Chondrocyte (in vitro differentiated cells): ENCODE data around the gene NEIL3. TPM values are rescaled to one million over a fixed set of nuclear protein-coding genes. Genes with fewer than 3 reads are reported as not detected.

Source experiments
- DNase-seq: peaks from one replicate; pipeline ENCODE4 v3.0.0; 2021; ENCODE audit warnings: mixed read lengths, low spot score
- H3K27ac Mint-ChIP-seq: one replicate; pipeline ENCODE4 v1.8.0; 2021; ENCODE audit warnings: mild to moderate bottlenecking, moderate library complexity, mixed read lengths; ENCODE audit not compliant: unreplicated experiment
- H3K27me3 Mint-ChIP-seq: 2 replicates; pipeline ENCODE4 v1.8.0; 2021; ENCODE audit warnings: low read depth, mixed read lengths
- H3K36me3 Mint-ChIP-seq: 2 replicates; pipeline ENCODE4 v1.8.0; 2021; ENCODE audit warnings: low read depth, mixed read lengths
- H3K4me1 Mint-ChIP-seq: 2 replicates; pipeline ENCODE4 v1.8.0; 2021; ENCODE audit warnings: low read depth, mild to moderate bottlenecking, mixed read lengths
- H3K4me3 Mint-ChIP-seq: one replicate; pipeline ENCODE4 v1.8.0; 2021; ENCODE audit warnings: mild to moderate bottlenecking, moderate library complexity, mixed read lengths; ENCODE audit not compliant: unreplicated experiment
- H3K9me3 Mint-ChIP-seq: 2 replicates; pipeline ENCODE4 v1.8.0; 2021; ENCODE audit warnings: low read depth, mixed read lengths
- CTCF ChIP-seq: fragments of 200-600 bp; sonication (generic); IDR thresholded peaks from 2 replicates; pipeline ENCODE4 v1.5.0; 2021; ENCODE audit warnings: antibody characterized with exemption, mild to moderate bottlenecking, moderate library complexity
- total RNA-seq: library from RNA; stranded (reverse); gene quantifications from 3 replicates; pipeline ENCODE4 v1.2.1, GENCODE V29; 2021

Gene NEIL3
- total RNA-seq, 1 donor from 2014 or later = 1.5 TPM

GRCh38 chr4:177290780-177291179 is 18.9 kb upstream of the NEIL3 start:
- no peak for DNase-seq
- Mint-ChIP-seq H3K36me3 (no peaks in the 10 kb centered on the region), H3K4me3 (no peak overlapping the region), H3K27ac (no peak overlapping the region), H3K27me3 (peaks cover 6% of the 10 kb centered on the region), H3K9me3 (no peaks in the 10 kb centered on the region), H3K4me1 (no peaks in the 10 kb centered on the region)
- no peak for TF ChIP-seq CTCF

- no peak overlapping the region for H3K27ac Mint-ChIP-seq
- H3K9me3 Mint-ChIP-seq = no peaks in the 10 kb centered on the region
- H3K27me3 Mint-ChIP-seq = peaks cover 6% of the 10 kb centered on the region
- no peaks in the 10 kb centered on the region for H3K36me3 Mint-ChIP-seq
- TF ChIP-seq CTCF = no peak
- H3K4me3 Mint-ChIP-seq = no peak overlapping the region
- H3K4me1 Mint-ChIP-seq = no peaks in the 10 kb centered on the region
- DNase-seq = no peak
Measured at GRCh38 chr4:177292171-177292570, 17.5 kb upstream of the NEIL3 start.

GRCh38 chr4:177293208-177294033 is 16.3 kb upstream of the NEIL3 start:
- TF ChIP-seq CTCF = no peak
- H3K4me1 Mint-ChIP-seq = no peaks in the 10 kb centered on the region
- H3K27ac Mint-ChIP-seq = no peak overlapping the region
- H3K27me3 Mint-ChIP-seq = peaks cover 6% of the 10 kb centered on the region
- DNase-seq = no peak
- H3K4me3 Mint-ChIP-seq = no peak overlapping the region
- H3K9me3 Mint-ChIP-seq = peaks cover 9% of the 10 kb centered on the region
- no peaks in the 10 kb centered on the region for H3K36me3 Mint-ChIP-seq

- H3K9me3 Mint-ChIP-seq = peaks cover 9% of the 10 kb centered on the region
- H3K27me3 Mint-ChIP-seq = peaks cover 3% of the 10 kb centered on the region
- H3K4me1 Mint-ChIP-seq = peaks cover 7% of the 10 kb centered on the region
- no peak overlapping the region for H3K27ac Mint-ChIP-seq
- H3K4me3 Mint-ChIP-seq = no peak overlapping the region
- no peak for DNase-seq
- no peaks in the 10 kb centered on the region for H3K36me3 Mint-ChIP-seq
- no peak for TF ChIP-seq CTCF
Measured at GRCh38 chr4:177297785-177298391, 11.8 kb upstream of the NEIL3 start.

- H3K4me3 Mint-ChIP-seq = no peak overlapping the region
Measured at GRCh38 chr4:177301126-177301639, 8.5 kb upstream of the NEIL3 start.

More at GRCh38 chr4:177301126-177301639, 8.5 kb upstream of the NEIL3 start:
- DNase-seq = no peak
- Mint-ChIP-seq H3K4me1 (peaks cover 7% of the 10 kb centered on the region), H3K27ac (no peak overlapping the region), H3K36me3 (no peaks in the 10 kb centered on the region), H3K9me3 (peaks cover 9% of the 10 kb centered on the region), H3K27me3 (no peaks in the 10 kb centered on the region)
- no peak for TF ChIP-seq CTCF
